Calu3 (cell line): ENCODE data around the gene H2AZ2. TPM values are rescaled to one million over a fixed set of nuclear protein-coding genes. Genes with fewer than 3 reads are reported as not detected.
"Not testable (repeated sequence)": the region's sequence is repeated elsewhere in the genome, so short reads cannot be mapped to it uniquely, and the experiment has no call there.

Source experiments
- BruUV-seq: library from RNA; stranded (reverse); fragments of 400-500 nt; replicated peaks from 2 replicates; lab custom pipeline; 2021; lab: Mats Ljungman, UMichigan
- CTCF ChIA-PET: fragments of 300-600 bp; sonication (Branson Sonifier 250); formaldehyde crosslinking; loops from one replicate; lab custom pipeline; 2022; ENCODE audit warnings: antibody characterized with exemption; lab: Charles Lee
- DNase-seq: peaks from one replicate; pipeline ENCODE4 v3.0.0; 2022
- H3K27ac Mint-ChIP-seq: one replicate; pipeline ENCODE4 v1.8.0; 2022; ENCODE audit warnings: mixed read lengths; ENCODE audit not compliant: unreplicated experiment
- H3K27me3 Mint-ChIP-seq: one replicate; pipeline ENCODE4 v1.8.0; 2022; ENCODE audit warnings: mixed read lengths; ENCODE audit not compliant: unreplicated experiment
- H3K36me3 Mint-ChIP-seq: one replicate; pipeline ENCODE4 v1.8.0; 2022; ENCODE audit warnings: mild to moderate bottlenecking, moderate library complexity, mixed read lengths; ENCODE audit not compliant: insufficient read depth, unreplicated experiment
- H3K4me1 Mint-ChIP-seq: one replicate; pipeline ENCODE4 v1.8.0; 2022; ENCODE audit warnings: mild to moderate bottlenecking, low read depth, mixed read lengths; ENCODE audit not compliant: unreplicated experiment
- H3K4me3 Mint-ChIP-seq: one replicate; pipeline ENCODE4 v1.8.0; 2022; ENCODE audit warnings: mild to moderate bottlenecking, low read depth, moderate library complexity, mixed read lengths; ENCODE audit not compliant: unreplicated experiment
- H3K9me3 Mint-ChIP-seq: one replicate; pipeline ENCODE4 v1.8.0; 2022; ENCODE audit warnings: low read depth, mixed read lengths; ENCODE audit not compliant: unreplicated experiment
- CTCF ChIP-seq: fragments of 200-600 bp; IDR thresholded peaks from one replicate; pipeline ENCODE4 v1.8.0; 2022; ENCODE audit warnings: antibody characterized with exemption; ENCODE audit not compliant: unreplicated experiment
- intact Hi-C: fragments of 100-400 bp; cut with micrococcal nuclease; formaldehyde crosslinking; loops from one replicate; pipeline ENCODE4 v1.10.0; 2022; ENCODE audit not compliant: unreplicated experiment
- total RNA-seq: library from RNA; stranded (reverse); gene quantifications from 2 replicates; pipeline ENCODE4 v1.2.3, GENCODE V29; 2022

H2AZ2 gene
- total RNA-seq, 1 experiment from 2014 or later = 371 TPM

DNA sequence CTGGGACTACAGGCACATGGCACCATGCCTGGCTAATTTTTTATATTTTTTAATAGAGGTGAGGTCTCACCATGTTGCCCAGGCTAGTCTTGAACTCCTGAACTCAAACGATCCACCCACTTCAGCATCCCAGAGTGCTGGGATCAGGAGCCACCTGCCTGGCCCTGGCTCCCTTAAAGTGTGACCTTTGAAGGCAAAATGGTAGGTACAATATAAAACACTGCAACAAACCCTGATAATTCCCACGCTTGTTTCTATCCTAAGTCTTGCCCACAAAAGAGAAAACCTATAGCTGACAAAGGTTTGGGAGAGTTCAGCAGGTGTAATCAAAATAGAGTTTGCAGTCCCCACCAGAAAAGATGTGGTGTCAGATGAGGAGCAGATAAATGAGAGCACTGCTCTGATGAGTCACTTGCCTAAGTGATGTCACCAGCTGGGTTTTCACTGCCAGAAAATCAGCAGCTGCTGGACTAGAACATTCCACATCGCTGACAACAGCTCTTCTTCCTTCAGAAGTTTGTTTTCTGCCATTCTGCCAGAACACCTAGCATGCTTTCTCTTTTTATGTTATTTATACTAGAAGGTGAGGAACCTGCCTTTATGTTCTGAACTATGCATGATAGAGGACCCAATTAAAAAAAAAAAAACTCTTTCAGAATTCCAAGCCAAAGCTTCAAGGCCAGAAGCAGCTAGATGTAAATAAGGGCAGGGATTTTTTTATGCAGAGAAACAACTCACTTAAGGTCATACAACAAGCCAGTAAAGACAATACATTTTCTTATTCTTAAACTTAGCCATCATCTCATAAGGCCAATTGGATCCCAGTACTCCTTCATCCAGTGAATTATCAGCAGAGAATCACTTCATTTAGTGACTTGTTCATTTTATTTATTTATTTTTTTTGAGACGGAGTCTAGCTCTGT lies 19.4 kb upstream of the H2AZ2 start:
- peak overlapping the region; percentile 56 for H3K27ac Mint-ChIP-seq
- CTCF ChIA-PET = interaction anchor here (0.6 to 1.4 kb wide), 2 partner anchors 14 to 19 kb away, joined by 4 to 10 read pairs; no protein-coding TSS in a partner anchor
- no peaks in the 10 kb centered on the region for H3K9me3 Mint-ChIP-seq
- BruUV-seq = no TSS peak
- H3K4me3 Mint-ChIP-seq = no peak overlapping the region
- H3K4me1 Mint-ChIP-seq = peaks cover 7% of the 10 kb centered on the region
- intact Hi-C loops = no loop called here
- TF ChIP-seq CTCF = no peak
- no peaks in the 10 kb centered on the region for H3K27me3 Mint-ChIP-seq
- no peak for DNase-seq
- peaks cover under 1% of the 10 kb centered on the region for H3K36me3 Mint-ChIP-seq

- H3K36me3 Mint-ChIP-seq, H3K27me3 Mint-ChIP-seq, H3K9me3 Mint-ChIP-seq, BruUV-seq, H3K4me3 Mint-ChIP-seq, intact Hi-C loops: not testable (repeated sequence)
- Mint-ChIP-seq H3K27ac (peak overlapping the region; percentile 20), H3K4me1 (peaks cover 20% of the 10 kb centered on the region)
- peak; percentile 53 for DNase-seq
- CTCF ChIA-PET = interaction anchor here (1.1 to 1.8 kb wide), 3 partner anchors 12 to 23 kb away, joined by 3 to 5 read pairs (median 5); partner anchors contain the start of gene PURB
Measured at GRCh38 chr7:44861949-44862348, 14.1 kb upstream of the H2AZ2 start.

- Mint-ChIP-seq H3K9me3 (no peaks in the 10 kb centered on the region), H3K4me3 (no peak overlapping the region), H3K36me3 (peaks cover 6% of the 10 kb centered on the region), H3K27ac (no peak overlapping the region), H3K27me3 (no peaks in the 10 kb centered on the region), H3K4me1 (peaks cover 20% of the 10 kb centered on the region)
- no peak for DNase-seq
- CTCF ChIA-PET = interaction anchor here (0.7 to 1.7 kb wide), 4 partner anchors 10 to 278 kb away, joined by 4 to 13 read pairs (median 6); partner anchors contain the start of gene H2AZ2
- BruUV-seq = no TSS peak
- peak; percentile 29 for TF ChIP-seq CTCF
- intact Hi-C loops = no loop called here
Measured at GRCh38 chr7:44858161-44858560, 10.3 kb upstream of the H2AZ2 start.

- DNase-seq = no peak
- Mint-ChIP-seq H3K27ac (no peak overlapping the region), H3K4me1 (peaks cover 7% of the 10 kb centered on the region), H3K36me3 (no peaks in the 10 kb centered on the region), H3K9me3 (no peaks in the 10 kb centered on the region), H3K27me3 (no peaks in the 10 kb centered on the region), H3K4me3 (no peak overlapping the region)
- intact Hi-C loops = no loop called here
- TF ChIP-seq CTCF = no peak
- CTCF ChIA-PET = interaction anchor here (0.6 to 1.4 kb wide), 3 partner anchors 9 to 127 kb away, joined by 3 to 4 read pairs (median 3); no protein-coding TSS in a partner anchor
- BruUV-seq = no TSS peak
Measured at GRCh38 chr7:44854644-44855364, 6.9 kb upstream of the H2AZ2 start.
